SHP77 (cell line): ENCODE data around the gene SMIM35.
"Not testable (repeated sequence)": the region's sequence is repeated elsewhere in the genome, so short reads cannot be mapped to it uniquely, and the experiment has no call there.

Experiments
- DNase-seq, 2 experiments: peaks; one replicate each; lab custom pipeline; 2025; lab: John Stamatoyannopoulos, UW

Gene SMIM35

DNA sequence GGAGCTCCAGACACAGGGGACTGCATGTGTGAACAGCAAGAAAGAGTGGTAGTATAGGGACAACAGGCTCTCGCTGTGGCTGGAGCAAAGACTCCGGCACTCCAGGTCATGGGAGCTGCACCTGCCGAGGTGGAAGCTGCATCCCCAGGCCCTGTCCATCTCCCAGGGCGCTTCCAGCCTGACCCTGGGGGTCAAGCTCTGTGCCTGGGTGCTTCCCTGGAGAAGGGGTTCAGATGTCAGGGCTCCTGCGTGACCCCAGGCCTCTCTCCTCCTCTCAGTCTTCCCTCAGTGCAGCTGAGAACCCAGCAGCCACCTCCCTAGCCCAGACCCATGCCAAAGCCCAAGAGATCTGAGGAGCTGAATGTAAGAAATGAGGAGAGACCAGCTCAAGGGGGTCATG, 6.5 kb downstream of the SMIM35 start:
- DNase-seq, result no peak

DNA sequence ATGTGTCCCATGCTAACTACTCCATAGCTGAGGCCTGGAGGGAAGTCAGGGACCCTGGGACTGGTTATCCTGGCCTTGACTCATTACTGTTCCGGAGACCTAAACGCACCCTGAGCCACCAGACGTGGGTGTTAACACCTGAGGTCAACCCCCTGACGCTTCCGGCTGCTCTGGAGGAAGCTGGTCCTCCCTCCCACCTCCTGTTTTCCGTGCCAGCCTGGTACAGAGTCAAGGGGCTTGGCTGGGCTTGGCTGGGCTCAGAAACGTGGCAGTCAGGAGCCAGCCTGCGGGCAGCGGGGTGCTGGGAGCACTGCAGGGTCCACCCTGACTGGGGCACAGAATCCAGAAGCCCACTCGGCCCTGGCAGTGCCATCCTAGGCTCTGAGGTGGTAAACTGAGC, 7.3 kb downstream of the SMIM35 start:
- no peak for DNase-seq

GRCh38 chr11:118078911-118079411, 7.8 kb downstream of the SMIM35 start:
- DNase-seq, result no peak

DNA sequence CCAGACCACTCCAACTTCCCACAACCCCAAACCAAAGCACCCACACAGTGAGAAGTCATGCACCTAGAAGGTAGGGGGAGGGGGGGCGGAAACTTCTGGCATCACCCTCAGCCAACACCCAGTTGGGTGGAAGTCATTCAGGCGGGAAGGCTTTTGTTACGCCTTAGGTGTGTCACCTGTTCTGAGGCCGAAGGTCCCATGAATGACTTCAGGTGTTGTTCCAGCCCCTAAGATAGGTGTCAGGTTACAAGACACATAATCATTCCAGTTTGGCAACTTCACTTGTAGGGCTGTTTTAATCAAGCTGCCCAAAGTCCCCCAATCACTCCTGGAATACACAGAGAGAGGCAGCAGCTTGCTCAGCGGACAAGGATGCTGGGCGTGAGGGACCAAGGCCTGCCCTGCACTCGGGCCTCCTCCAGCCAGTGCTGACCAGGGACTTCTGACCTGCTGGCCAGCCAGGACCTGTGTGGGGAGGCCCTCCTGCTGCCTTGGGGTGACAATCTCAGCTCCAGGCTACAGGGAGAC, 9.9 kb downstream of the SMIM35 start, which contains the start of gene TMPRSS4:
Gene TMPRSS4, plus strand, starts transcription at position 325 of the 528 bp plus-strand sequence. CDS start 225 bp downstream, outside the sequence.
- no peak for DNase-seq

GRCh38 chr11:118074785-118075184, 12.0 kb downstream of the SMIM35 start:
- no peak for DNase-seq

- no peak for DNase-seq
Observed at GRCh38 chr11:118074091-118074685, 12.6 kb downstream of the SMIM35 start.

DNA sequence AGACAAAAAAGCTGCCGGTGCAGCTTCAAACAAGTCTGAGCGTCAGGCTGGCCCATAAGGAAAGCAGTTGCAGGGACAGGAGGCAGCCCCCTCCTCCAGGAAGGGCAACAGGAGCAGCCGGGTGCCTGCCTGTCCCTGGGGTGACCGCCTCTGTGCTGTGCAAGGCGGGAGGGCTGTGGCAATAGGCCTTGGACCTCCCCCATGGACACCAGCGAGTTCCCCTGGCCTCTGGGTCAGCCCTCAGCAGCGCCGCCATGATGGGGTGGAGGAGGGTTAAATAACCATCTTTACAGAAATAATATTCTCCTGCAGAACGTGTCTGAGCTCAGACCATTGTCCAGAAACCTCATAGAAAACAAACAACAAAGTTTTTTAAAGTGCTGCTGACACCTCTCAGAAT, 13.2 kb downstream of the SMIM35 start:
- DNase-seq, result no peak

- no peak for DNase-seq
Observed at GRCh38 chr11:118071416-118072030, 15.2 kb downstream of the SMIM35 start.

GRCh38 chr11:118068945-118069612, 17.7 kb downstream of the SMIM35 start:
- no peak for DNase-seq

DNA sequence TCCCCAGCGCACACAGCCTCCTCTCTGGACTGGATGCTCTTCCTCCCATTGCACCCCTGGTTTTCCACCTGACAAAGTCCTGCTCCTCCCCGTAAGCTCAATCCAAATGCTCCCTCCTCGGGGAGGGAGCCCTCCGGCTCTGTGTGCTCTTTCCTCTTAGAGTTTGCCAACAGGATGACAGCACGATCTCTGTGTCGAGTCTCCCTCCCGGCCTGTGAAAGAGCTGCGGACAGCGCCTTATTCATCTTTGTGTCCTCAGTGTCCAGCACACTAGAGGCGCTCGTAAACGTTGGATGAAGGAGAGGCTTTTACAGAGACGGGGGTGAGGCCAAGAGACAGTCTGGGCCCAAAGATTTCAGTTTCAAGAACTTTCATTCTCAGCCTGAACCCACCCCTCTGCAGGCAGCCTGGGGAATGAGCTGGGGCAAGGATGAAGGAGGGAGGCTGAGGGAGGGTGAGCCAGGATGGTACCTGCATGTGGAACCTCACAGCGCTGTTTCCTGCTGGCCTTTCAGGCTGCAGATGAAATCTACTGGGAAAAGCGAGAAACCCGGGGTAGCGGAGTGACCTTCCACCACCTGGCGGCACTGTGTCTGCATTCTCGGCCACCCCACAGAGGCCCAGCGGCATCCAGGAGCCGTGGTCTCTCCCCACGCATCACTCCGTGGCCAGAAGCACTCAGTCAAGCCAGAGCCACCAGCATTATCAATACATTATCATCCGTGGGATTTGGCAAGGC, 18.4 kb downstream of the SMIM35 start:
- DNase-seq, result no peak

- no peak for DNase-seq
Observed at GRCh38 chr11:118067006-118067405, 19.8 kb downstream of the SMIM35 start.

DNA sequence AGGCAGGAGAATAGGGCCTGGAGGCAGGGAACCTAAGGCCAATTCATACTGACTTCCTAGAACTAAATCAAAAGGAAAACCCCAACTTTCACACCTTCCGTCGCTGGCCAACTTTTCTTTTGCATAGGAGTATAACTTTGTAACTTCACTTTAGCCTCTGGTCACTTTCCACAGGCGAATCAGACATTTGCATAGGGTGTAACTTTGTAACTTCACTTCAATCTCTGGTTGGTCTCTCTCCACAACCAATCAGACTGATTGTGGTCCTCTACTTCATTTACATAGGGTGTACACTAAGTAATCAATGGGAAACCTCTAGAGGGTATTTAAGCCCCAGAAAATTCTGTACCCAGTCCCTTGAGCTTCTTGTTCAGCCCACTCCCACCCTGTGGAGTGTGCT, 21.4 kb downstream of the SMIM35 start:
- no peak for DNase-seq

DNA sequence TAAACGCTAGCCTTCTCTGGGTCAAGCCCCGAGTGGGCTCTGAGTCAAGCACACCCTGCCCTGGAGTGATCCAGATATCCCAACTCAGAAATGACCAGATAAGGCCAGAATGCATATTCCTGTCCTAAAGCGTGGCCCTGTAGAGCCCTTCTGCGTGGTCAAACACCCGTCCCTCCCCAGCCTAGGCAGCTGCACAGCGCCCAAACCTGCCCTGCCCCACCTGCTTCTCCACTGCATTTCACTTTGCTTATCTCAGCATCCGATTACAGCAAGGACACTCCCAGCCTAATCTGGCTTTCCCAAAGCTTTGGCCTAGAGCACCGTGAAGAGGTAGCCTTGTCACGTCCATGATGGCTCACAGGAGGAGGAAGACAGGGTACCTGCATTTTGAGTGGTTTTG, 21.8 kb downstream of the SMIM35 start:
- DNase-seq, result no peak

GRCh38 chr11:118062631-118063030, 24.1 kb downstream of the SMIM35 start:
- DNase-seq, result not testable (repeated sequence)

DNA sequence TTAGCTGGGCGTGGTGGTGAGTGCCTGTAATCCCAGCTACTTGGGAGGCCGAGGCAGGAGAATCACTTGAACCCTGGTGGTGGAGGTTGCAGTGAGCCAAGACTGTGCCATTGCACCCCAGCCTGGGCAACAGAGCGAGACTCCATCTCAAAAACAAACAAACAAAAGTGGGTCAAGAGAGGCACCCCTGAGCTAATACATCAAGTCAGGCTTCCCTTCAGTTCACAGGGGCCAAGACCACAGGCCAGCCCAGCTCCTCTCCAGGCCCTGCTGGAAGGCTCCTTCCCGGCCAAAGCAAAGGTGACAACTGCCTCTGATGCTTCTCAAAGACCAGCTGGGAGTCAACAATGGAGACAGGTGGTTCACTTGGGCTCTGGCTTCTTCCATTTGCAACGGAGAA, 24.6 kb downstream of the SMIM35 start:
- not testable (repeated sequence) for DNase-seq

GRCh38 chr11:118061586-118062125, 25.1 kb downstream of the SMIM35 start:
- no peak for DNase-seq

DNA sequence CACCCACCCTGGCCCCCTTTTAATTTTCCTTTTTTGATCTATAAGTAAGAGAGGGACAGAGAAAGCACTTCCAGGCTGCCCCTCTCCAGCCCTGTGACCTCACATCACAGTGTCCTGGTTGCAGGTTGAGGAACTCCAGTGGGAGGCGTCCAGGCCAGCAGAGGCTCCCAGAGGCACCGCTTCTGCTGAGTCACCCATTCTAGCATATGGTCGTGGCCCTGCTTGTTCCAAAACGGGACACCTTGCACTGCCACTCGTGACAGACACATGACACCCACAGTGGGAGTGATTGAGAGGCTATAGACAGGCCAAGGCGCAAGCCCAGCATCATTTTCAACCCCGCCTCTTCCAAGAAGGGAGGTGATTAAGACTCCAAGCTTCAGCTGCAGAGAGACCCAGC, 25.9 kb downstream of the SMIM35 start:
- no peak for DNase-seq

GRCh38 chr11:118060081-118060661, 26.6 kb downstream of the SMIM35 start:
- DNase-seq, result no peak

DNA sequence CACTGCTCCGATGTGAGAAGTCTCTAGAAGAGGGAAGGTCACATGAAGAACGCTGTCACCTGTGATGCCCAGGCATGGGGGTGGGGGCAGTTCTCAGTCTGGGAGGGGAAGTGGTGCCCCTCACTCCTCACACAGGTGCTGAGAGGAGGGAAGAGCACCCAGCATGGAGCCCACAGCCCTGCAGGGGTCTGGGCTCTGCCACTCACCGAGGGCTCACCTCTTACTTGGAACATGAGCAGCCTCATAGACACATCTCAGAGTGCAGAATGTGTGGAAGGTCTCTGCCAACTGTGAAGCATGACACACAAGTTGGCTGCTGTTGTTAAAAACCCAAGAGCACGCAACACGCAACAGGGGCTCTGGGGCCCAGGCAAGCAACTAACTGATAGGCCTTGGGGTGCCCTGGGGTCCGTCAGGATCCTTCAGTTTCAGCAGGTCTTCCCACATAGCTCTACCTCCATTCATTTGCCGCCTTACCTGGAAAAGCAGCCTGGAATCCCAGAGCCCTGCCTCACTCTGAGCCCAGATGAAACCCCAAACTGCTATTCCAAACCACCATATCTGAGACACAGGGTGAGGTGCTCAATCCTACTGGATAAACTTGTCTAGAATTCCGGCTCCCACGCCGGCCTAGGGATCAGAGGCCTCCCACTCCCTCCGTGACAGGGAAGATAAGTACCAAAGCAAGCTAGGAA, 27.4 kb downstream of the SMIM35 start:
- no peak for DNase-seq

GRCh38 chr11:118058311-118059245, 28.2 kb downstream of the SMIM35 start:
- DNase-seq, result no peak
